ENCODE data around the gene TRMT2B.
"Not testable (repeated sequence)": the region's sequence is repeated elsewhere in the genome, so short reads cannot be mapped to it uniquely, and the experiment has no call there.

The TRMT2B gene

DNA sequence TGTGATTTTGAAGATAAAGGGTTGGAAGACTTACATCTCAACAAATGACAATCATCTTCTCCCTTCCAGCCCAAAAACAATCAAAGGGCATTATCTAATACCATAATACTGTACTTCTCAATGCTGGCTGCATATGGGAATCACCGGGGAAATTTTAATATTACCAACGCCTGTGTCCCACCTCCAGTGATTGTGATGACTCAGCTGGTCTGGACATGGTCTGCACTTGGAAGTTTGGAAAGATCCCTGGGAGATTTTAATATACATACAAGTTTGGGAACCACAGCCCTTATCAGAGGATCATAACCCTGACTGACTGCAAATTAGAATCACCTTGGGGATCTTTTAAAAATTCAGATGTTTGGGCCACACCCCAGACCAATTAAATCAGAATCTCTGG is 52.5 kb downstream of the TRMT2B start:
- no peak for DNase-seq

DNA sequence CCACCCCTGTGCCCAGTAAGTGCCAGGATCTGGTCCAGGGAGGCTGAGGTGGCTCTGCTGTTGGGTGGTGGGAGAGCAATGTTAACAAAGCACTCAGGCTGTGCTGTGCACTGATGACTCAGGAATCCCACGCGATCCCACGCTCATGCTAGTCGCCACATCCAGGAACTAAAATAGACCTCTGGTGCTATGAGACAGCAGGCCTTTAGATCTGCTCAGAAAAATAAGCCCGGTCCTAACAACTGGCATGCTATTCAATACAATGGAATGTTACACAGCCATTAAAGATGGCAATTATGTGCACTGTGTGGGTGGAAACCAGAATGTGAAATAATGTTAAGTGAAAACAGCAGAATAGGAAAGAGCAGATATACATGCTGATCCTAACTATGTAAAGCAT is 56.4 kb downstream of the TRMT2B start:
- no peak for DNase-seq

DNA sequence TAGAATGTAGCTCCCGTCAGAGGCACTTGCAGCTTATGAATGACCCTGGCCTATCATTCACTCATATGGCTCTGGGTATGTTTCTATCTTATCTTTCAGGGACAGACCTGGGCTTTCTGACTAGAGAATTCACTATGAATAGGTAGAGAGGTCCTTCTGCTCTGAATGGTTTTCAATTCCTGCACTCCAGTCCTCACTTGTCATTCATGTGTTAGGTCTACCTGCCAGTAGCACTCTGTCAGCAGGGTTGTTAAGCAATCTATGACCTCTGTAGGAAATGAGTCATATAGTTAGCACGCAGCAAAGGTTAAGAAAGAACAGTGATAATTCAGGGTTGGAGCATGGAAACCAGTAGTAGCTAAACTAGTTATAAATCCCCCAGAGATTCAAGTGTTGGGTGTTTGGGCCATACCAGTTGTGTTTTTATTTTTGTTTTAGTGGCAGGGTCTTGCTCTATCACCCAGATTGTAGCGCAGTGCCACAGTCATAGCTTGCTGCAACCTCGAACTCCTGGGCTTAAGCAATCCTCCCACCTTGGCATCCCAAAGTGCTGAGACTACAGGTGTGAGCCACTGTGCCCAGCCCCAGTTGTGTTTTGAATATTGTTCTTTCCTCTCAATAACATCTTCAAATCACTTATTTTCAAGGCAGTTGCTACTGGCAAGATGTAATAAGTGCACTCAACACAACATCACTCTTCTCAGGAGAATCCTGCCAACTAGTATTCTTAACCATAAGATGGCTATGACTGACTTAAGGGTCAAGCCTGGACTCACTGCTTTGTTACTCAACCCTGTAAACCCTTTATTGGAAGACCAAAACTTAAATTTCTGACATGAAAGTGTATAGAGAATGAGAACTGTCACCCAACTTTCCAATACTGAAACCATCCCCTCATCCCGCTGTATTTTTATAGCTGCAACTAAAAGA is 57.3 kb downstream of the TRMT2B start:
- no peak for DNase-seq

DNA sequence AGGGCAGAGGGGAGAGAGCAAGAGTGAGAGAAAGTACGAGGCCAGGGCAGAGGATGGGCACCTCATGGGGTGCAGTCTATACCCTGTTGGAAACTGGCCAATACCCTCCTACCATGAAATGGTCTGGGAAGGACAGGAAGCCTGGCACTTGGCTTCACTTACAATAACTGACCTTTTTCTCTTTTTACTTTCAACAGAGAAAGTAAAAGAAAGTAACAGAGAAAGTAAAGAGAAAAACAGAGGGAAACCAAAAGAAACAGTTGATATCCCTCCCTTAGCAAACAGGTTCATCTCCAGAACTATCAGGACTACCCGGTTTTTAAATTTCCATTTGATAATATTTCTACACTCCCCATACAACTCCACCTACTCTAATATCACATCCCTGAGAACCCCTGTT is 61.8 kb downstream of the TRMT2B start:
- DNase-seq: no peak

DNA sequence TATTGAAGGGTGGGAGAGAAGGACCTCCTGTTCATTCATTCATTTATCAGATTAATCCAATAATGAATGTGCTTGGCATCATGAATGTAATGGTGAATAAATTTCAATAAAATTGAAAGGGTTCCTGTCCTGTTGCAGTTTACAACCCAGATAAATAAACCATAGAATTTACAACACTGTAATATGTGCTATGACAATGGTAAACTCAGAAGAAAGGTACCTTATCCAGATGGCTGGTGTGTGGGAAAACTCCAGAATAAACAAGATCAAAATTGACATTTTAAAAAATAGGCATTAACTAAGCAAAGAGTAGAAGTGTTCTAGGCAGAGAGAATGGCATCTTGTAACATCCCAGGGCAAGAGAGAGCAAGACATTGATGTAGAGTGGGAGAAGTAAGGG is 67.1 kb downstream of the TRMT2B start:
- no peak for DNase-seq

DNA sequence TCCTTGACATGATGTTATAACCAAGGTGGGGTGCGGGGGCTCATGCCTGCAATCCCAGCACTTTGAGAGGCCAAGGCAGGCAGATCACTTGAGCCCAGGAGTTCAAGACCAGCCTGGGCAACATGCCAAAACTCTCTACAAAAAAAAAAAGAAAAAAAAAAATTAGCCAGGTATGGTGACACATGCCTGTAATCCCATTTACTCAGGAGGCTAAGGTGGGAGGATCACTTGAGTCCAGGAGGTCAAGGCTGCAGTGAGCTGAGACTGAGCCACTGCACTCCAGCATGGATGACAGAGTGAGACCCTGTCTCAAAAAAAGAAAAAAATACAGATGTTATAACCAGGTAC is 70.4 kb downstream of the TRMT2B start:
- DNase-seq: not testable (repeated sequence)

DNA sequence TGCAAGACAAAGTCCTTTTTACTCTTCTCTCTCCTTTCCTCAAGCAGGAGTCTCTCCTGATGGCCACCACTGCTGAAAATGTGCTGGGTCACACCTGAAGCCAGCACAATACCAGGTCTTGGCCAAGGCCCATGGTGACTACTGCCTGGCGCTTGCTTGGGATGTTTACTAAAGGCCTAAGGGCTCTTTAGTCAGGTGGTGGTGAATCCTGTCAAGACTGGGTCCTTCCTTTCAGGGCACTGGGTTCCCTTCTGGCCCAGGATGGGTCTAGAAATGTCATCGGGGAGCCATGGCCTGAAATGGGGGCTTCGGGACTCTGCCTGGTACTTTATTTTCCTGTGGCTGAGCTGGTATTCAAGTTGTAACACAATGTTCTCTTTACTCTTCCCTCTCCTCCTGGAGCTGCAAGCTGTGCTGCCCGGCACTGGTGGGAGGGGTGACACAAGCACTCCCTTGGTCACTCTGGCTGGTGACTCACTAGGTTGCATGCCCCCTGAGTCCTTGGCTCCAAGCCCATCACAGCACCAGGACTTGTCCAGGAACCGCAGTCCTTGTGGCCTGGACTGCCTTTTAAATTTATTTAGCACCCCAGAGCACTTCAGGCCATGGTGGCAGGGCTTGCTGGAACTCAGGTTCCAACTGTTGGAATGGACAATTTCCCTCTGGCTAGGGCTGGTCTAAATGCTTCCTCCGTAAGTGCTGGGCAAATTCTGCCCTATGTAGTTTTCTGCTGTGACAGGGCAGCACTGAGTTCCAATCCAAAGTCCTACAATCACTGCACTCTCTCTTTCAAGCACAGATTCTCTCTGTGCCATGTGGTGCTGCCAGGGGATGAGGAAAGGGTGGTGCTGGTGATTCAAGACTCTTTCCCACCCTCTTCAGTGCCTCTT is 71.1 kb downstream of the TRMT2B start:
- DNase-seq: no peak

DNA sequence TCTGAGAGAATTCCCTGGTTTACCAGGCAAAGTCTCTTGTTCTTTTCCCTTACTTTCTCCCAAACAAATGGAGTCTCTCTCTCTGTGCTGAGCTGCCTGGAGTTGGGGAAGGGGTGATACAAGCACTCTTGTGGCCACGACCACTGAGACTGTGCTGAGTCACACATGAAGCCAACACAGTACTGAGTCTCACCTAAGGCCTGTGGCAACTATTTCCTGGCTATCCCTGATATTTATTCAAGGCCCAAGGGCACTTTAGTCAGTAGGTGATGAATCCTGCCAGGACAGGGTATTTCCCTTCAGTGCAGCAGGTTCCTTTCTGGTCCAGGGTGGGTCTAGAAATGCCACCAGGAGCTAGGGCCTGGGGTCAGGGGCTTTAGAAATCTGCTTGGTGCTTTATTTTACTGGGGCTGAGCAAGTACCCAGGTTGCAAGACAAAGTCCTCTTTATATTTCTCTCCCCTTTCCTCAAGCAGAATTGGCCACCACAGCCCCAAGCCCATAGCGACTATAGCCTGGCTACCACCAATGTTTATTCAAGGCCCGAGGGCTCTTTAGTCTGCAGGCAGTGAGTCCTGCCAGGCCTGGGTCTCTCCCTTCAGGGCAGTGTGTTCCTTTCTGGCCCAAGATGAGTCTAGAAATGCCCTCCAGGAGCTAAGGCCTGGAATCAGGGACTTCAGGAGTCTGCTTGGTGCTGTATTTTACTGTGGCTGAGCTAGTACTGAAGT is 71.9 kb downstream of the TRMT2B start:
- no peak for DNase-seq

DNA sequence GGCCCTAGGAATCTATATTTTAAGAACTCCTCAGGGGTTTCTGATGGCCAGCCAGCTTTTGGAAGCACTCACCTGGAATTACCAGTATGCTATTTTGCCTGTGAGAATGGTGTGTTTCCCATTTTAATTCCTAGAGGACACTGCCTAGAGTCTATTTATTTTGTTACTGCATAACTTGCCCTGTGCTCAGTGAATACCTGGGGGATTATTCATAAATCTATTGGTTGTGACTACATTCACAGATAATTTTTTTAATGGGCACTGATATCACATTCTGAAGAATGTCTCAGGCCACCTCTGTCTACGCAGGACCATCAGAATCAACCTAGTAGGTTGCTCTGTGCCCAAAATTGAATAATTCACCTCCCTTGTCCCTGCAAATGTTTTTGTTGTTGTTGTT is 75.7 kb downstream of the TRMT2B start:
- DNase-seq: no peak

DNA sequence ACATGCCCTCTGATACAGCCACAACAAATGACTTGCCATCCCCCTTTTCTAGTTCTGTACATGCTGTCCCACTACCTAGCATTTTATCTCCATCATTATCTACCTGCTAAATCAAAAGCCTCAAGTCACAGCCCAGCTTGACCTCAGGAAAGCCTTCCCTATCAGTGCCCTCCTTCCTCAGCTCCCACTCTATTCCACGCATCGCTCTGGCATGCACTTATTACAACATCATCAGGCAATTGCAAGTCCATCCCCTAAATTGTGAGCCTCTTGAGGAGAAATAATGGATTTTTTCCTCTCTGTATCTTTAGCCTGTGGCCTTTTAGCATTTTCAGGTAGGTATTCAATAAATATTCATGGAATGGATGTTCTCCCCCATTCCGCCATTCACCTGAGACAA is 76.7 kb downstream of the TRMT2B start:
- DNase-seq: no peak

DNA sequence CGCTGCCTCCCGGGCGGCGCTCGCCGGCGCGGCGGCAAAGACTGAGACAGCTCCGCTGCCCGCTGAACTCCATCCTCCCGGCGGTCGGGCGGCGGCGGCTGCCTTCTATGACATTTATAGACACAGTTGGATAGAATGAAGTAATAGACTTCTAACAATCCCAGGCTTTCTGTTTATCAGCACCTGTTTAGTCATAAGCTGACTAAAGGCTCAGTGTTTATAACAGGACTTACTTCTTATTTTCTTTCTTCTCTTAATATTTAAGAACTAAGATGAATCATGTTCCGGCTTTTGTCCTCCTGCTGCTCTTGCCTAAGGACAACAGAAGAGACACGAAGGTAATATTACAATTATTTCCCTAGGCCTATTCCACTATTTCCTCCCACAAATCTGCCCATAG is 78.5 kb downstream of the TRMT2B start:
- DNase-seq: no peak

DNA sequence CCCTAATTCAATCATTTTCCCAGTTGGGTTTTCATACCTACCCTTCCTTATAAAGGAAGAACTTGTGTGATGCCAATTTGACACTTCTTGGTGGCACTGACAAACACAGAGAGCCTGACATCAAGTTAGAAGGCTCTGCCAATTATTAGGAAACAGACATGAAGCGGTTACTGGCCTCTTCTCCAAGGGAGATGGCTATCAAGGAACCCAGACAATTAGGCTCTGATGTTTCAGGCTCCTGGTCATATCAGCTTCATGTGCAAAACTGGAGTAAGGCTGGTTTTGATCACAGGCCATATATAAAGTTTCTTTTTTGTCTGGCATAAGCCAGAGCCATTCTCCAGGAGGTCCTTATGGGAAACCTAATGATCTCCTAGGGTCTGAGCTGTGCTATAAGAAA is 82.0 kb downstream of the TRMT2B start:
- DNase-seq: no peak

DNA sequence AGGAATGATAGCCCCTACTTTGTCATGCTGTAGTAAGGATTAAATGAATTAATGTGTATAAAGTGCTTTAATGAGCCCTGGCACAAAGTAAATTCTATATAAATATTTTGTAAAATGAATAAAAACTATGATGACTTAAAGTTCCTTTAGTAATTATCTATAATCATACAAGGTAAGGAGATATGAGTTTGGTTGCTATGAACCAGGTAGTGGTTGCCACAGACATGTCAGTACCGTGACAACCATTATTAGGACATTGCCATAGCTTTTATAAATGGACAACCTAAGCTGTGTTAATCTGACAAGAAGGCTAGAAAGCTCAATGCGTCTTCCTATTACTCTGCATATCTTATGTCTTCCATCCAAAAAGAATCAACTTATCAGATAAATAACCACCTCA is 82.5 kb downstream of the TRMT2B start, which contains the start of gene ARL13A:
TSS of gene ARL13A (plus strand) at position 301 of the 400 bp plus-strand sequence. CDS start 3,982 bp downstream, outside the sequence.
- no peak for DNase-seq

DNA sequence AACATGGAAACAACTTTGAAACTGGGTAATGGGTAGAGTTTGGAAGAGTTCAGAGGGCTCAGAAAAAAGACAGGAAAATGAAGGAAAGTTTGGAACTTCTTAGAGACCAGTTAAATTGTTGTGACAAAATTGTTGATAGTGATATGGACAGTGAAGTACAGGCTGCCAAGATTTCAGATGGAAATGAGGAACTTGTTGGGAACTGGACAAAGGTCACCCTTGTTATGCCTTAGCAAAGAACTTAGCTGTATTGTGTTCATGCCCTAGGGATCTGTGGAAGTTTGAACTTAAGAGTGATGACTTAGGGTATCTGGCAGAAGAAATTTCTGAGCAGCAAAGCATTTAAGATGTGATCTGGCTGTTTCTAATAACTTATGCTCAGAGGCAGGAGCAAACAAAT is 87.5 kb downstream of the TRMT2B start:
- no peak for DNase-seq

DNA sequence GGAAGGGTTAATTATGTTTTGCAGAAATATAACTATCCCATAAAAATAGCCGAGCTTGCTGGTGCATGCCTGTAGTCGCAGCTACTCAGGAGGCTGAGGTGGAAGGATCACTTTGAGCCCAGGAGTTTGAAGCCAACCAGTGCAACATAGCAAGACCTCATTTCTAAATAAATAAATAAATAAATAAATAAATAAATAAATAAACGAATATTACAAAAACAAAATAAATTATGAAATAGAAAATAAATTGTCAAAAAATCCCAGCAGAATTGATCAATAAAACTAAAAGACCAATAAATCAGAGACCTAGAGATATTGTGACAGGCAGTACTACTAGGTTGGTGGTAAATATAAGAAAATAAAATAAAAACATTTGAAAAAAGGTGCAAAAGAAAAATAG is 89.1 kb downstream of the TRMT2B start:
- no peak for DNase-seq

Measured in NCI-H1105 (cell line).